Activated CD4-positive, alpha-beta T cell treated with anti-CD3 and anti-CD28 coated beads, Interleukin-2, Interleukin-4, amounts not matched to agents 100 ng/mL and 50 ng/mL, durations not matched to agents 16 hours and 8 hours (primary cell): Measurements from ENCODE around the gene HSF2.

Experiments used
- DNase-seq: peaks from one replicate; pipeline ENCODE4 v3.0.0-alpha.2; 2020; ENCODE audit warnings: low spot score

Gene HSF2, protein sequence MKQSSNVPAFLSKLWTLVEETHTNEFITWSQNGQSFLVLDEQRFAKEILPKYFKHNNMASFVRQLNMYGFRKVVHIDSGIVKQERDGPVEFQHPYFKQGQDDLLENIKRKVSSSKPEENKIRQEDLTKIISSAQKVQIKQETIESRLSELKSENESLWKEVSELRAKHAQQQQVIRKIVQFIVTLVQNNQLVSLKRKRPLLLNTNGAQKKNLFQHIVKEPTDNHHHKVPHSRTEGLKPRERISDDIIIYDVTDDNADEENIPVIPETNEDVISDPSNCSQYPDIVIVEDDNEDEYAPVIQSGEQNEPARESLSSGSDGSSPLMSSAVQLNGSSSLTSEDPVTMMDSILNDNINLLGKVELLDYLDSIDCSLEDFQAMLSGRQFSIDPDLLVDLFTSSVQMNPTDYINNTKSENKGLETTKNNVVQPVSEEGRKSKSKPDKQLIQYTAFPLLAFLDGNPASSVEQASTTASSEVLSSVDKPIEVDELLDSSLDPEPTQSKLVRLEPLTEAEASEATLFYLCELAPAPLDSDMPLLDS

DNA sequence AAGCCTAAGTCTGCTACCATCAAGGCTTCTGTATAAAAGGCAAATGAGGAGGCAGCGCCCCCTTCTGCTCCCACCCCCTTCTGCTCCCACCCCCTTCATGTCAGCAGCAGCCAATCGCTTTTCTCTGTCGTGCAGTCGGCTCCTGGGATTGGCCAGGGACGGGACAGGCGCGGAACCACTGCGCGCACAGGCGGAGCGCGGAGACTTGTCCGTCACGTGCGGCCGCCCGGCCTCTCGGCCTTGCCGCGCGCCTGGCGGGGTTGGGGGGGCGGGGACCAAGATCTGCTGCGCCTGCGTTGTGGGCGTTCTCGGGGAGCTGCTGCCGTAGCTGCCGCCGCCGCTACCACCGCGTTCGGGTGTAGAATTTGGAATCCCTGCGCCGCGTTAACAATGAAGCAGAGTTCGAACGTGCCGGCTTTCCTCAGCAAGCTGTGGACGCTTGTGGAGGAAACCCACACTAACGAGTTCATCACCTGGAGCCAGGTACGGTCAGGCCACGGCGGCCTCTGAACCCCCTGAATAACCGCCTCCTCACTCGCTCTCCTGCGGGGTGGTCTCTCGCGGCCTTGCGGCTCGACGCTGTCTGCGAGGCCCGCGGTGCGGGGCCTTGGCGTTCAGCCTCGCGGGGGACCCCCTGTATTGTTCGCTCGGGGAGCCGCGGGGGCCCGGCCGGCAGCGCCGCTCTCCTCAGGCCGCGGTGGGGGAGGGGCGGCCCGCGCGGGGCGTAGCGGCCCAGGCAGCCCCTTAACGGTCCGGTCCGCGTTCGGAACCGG lies at the start of gene HSF2:
HSF2 (plus strand) TSS at position 305 of the 773 bp plus-strand sequence; CDS start at position 391, 86 bp downstream.
- DNase-seq, result peak; percentile 97

DNA sequence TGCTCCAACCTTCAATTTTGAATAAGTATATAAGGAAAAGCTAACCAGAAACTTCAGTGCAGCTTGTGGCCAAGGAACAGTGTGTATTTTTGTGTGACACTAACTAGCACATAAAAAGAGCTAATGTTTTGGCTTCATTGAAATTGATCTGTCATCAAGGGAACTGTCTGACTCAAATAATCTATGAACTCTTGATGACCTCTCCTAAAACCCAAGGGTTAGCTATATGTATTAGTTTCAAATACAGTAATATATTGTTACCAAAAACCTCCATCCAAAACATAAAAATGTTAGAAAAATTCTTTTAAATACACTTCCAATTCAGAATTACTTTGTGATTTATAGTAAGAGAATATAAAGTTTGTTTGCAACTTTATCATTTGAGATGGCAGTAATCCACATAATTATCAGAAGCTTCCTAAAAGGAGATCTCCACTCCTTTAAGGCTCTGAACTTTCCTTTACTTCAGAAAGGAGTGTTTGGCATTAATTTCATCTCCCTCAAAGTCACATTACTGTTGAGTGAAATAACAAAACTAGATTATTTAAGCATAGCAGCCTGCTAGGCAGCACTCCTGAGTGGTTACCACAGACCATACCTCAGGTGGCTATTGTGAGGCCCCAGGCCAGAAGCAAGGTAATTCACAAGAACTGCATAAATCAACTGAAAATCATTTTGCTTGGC lies 46.3 kb upstream of the HSF2 start:
- no peak for DNase-seq

DNA sequence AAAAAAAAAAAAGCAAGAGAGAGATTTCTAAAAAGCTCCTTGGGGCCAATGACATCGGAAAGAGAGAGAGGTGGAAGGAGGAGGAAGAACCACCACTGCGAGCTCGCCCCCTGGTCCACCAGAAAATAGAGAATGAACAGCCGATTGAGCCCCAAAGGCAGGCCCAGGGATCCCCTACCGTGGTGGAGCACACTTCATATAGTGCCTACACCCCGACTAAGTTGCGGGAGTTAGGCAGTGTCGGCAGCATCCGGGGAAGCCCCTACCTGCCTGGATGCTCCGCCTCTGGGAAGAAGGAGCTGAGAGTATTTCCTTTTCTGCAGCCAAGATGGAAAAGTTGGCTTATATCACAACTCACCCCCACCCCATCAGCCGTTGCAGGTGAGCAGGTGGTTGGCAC lies 38.6 kb upstream of the HSF2 start:
- DNase-seq, result no peak

DNA sequence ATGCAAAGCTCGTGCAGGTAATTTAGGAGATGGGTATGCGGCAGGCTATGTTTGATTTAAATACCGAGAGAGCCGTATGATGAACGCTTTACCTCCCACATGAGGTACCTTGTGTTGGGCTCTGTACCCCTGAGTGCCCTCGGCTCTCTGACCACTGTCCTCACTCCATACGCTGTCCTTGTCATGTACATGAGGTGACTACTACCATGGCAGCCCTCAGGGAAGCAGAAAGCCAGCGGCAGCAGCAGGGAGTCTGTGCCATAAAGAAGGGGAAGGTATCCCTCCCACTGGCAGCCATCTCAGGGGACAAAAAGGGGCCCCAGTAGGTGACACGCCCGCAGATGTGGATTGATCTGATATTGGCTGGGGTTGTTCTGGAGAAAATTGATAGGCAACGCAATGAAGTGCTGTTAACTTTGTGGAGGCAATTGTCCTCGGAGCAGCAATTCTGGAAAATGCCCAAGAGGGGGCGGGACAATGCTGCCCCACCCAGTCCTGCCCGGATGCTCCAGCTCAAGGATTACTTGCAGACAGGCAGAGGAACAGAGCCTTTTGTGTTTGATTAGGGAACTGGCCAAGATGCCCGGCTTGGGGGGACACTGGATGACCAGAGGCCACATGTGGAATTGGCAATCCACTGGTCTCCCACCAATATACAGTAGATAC lies 38.0 kb upstream of the HSF2 start:
- no peak for DNase-seq

DNA sequence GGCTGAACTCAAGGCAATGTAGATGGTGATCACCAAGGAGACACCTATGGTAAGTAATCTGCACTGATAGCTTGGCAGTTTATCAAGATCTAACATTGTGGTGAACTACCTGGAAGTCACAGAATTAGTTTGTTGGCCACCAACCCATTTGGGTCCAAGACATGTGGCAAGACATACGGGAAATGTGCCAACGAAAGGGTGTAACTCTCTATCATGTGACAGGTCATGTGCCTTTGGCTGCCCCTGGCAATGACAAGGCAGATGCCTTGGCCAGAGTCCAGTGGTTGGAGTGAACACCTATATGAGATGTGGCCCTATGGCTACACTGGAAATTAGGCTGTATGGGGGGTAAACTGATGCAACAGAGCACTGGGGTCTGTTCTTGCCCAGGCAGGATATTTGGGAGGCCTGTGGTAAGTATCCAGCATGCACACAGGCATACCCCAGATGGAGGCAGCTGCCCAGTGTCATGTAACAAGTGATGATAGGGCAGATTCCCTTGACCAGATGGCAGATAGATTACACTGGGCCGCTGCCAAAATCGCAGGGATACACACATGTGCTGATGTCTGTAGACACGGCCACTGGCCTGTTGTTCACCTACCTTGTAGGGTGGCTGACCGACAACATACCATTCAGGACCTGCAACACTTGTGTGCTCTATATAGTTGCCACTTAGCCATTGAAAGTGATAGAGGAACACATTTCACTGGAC lies 35.5 kb upstream of the HSF2 start:
- no peak for DNase-seq

DNA sequence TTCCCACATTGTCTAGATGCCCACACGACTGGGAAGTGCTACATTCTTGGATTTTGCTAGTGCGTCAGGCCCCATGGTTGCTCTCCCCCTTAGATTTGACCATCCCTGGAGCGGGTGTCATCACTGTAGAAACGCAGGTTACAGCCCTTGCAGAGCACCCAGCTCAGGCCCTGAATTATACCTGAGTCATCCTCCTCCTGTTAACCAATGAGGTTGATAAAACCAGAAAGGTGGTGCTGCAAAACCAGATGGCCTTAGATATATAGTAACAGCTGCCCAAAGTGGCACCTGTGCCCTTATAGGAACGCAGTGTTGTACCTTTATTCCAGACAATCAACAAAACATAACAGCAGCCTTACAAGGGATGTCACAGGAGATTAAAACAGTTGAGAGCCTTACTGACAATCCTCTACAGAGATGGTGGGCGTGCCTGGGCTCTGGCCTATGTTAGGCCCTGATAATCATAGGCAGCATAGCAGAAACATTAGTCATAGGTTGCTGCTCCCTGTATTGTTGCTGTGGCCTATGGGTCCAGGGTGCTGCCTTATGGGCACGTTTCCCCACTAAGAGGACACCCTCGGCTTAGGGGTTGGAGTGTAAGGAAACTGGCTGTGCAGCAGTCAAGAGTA lies 33.6 kb upstream of the HSF2 start:
- DNase-seq, result no peak

DNA sequence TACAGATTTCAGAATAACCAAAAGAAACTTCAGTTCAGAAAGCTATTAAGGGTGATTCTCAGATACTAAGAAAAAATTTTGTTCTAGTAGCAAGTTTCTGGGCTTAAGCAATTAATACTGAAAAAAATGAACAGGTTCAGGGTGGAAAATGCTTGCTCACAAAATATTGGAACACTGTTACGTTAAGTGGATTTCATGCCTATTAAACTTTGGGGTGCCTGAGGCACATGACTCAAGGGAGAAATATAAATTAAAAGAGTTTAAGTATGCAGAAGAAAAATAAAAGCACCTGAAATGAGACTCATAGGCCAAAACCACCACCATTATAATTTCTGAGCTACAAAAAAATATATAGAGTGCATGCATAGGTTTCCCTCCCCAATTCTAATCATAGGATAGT lies 32.3 kb upstream of the HSF2 start:
- no peak for DNase-seq

DNA sequence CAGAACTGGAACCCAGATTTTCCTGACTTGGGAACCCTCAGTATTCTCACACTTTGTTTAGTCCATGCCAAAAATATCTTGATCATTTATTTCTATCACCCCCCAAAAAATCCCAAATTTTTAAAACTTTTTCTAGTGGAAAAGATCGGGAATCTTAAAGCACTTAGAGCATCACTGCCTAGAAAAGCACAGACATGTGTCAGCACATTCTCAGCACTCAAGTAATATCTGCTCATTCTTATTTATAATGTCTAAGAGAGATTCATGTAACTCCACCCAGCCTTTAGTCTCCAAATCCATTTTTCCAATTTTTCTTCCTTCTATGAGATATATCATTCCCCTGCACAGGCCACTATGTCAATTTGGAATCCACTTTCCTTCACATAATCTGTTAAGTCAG lies 29.9 kb upstream of the HSF2 start:
- no peak for DNase-seq

DNA sequence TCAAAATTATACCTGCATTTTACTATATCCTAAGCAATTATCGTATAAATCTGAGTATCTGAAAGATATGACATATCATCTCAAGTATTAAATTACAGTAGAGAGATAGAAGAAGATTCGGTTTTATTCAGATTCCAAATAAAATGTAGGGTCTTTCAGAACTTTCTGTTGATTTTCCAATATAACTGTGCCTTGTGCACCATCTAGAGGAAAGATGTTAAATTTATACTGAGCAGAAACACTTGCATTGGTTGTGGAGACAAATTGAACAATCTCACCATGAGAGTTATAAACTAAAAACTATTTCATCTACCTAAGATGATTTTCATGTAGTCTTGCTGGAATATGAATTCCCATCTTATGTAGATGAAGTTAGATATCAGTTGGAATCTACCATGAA lies 26.8 kb upstream of the HSF2 start:
- no peak for DNase-seq

DNA sequence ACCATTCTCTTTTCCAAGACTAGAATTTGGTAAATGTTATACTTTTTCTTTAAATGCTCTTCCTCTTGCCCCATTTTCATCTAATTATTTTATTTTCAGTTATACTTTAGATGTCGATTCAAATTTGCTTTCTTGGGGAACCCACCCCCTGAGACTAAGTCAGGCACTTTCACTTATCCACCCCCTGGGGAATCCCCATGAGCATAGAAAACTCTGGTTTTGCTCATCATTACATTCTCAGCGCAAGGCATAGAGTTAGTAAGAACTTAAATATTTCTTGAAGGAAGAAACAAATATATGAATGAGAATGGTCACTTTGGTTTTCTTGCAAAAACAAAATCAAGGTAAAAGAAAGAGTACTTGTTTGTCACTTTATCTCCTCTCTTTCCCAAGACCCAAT lies 25.1 kb upstream of the HSF2 start:
- no peak for DNase-seq

DNA sequence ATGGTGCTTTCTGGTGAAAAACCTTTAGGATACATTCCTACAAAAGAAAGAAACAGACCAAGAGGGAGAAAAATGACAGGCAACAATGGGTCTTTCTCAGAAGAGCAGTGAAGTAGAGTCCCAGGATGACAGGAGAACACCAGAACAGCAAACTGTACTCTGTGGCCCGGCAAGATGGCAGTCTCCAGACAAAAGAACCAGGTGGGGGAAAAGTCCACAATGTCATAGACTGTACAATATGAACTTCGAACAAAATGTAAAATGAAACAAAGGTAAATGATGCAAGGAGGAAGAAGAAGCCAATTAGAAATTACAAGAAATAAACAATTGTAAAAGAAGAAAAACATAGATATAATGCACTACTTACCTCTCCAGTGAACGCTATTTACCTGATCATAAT lies 23.2 kb upstream of the HSF2 start:
- DNase-seq, result no peak

DNA sequence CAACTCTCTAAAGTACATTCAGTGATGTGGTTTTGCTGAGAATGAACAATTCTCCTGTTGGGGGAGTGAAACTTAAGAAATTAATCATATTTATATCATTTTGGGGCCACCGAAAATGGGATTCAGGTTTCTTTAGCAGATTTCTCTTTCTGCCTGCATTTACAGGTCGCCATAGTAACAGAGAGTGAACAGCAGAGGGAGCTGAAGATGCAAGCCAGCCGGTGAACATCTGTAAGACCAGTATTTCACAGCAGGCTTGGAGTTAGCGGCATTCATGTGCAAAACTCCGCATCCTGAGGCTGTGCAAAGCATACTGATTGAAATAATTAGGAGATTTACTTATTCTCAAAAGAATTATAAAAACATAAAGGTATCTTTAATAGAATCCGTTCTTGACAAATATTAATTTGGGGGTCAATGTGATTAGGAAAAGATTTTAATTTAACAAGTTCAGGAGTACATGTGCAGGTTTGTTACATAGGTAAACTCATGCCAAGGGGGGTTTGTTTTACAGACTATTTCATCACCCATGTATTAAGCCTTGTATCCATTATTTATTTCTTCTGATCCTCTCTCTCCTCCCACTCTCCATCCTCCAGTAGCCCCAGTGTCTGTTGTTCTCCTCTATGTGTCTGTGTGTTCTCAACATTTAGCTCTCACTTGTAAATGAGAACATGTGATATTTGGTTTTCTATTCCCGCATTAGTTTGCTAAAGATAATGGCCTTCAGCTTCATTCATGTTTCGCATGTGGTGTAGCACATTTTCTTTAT lies 17.8 kb upstream of the HSF2 start:
- peak; percentile 76 for DNase-seq

DNA sequence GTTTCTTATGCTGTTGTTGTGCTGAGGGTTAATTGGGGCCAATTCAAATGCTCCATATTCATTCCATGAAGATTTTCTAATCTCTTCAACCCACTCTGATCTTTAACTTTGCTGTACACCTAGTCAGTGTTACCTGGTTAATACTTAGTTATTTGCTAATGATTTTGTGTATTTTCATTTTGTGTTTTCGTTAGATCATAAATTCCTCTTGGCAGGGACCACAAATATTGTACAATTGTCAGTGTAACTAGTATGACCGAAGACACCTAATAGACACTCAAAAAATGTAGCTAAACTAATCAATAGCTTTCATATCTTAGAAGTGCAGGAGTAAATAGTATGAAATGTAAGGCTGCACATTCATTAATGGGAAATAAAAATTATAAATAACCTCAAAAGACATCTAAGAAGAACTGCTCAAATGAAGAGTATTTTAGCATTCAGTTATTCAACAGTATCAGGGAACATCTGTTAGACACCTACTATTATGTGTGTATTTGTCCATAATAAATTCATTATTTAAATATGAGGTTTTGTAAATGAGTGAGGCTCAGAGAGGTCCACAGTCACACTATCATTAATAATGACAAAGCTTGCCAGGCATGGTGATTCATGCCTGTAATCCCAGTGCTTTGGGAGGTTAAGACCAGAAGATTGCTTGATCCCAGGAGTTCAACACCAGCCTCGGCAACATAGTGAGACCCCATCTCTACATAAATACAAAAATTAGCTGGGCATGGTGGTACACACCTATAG lies 13.4 kb upstream of the HSF2 start:
- DNase-seq, result no peak

DNA sequence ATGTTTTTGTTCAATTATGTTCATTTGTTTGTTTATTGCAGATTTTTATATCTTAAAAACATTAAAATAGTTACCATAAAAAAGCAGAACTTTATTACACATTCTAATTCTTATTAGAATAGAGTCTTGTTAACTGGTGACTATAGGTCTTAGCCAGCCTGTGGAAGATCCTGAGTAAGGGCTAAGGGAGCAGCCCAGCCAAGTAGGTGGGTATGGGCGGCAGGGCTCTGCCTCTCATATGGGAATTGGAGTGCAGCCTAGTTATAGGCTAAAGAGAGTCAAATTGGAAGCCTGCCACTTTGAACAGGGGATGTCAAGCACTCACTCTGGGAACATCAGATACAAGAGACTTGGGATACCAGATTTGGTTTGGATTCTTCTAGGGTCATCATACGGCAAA lies 10.5 kb upstream of the HSF2 start:
- no peak for DNase-seq

DNA sequence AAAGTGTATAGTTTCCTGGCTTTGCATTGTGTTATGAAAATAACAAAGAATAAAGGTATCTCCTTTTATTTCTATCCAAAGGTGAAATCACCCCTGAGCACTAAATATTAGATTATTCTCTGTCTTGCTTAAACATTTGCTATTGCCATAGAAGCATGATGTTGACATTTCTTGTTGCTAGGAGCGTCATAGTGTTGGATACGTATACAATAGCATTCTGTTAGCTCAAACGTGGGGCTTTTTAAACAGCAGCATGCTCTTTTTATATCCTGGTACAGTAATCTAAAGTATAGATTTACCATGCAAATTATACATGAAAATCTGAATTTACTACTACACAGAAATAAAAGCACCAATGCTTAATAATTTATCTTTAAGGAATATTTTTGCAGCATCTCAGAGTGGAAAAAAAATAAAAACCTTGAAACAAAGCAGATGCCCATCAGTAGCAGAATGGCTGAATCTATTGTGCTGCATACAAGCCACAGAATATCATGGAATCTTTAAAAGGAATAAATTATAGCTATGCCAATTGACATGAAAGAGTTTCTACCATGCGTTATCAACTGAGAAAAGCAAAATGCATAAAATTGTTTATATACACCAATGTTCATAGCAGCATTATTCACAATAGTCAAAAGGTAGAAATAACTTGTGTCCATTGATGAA lies 9.6 kb upstream of the HSF2 start:
- DNase-seq, result no peak

DNA sequence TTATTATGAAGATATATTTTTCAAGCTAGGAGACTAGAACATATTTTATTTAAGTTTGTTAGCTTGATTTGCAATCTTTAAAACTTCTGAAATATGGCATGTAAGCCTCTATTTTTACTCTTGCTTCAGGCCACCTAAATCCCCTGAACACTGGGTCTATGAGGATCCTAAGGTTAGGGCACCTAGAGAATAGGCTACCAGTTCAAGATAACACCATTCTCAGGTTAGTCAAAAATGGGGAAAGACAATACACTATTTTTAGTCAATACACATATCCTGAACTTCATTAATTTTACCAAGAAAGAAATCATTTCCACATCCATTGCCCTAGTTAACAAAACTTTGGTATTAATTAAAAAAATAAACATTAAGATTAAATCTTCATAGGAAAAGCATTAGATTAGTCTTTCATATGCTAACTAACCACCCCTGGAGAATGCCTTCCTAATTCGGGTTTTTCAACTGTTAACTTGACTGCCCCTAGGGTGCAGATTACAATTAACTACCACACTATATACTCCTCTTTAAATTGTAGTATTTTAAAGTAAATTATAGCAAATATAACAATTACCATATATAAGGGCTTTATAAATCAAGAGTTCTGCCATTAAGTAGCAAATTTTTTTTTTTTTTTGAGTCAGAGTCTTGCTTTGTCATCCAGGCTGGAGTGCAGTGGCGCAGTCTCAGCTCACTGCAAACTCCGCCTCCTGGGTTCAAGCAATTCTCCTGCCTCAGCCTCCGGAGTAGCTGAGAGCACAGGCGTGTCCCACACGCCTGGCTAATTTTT lies 6.7 kb upstream of the HSF2 start:
- DNase-seq, result no peak

DNA sequence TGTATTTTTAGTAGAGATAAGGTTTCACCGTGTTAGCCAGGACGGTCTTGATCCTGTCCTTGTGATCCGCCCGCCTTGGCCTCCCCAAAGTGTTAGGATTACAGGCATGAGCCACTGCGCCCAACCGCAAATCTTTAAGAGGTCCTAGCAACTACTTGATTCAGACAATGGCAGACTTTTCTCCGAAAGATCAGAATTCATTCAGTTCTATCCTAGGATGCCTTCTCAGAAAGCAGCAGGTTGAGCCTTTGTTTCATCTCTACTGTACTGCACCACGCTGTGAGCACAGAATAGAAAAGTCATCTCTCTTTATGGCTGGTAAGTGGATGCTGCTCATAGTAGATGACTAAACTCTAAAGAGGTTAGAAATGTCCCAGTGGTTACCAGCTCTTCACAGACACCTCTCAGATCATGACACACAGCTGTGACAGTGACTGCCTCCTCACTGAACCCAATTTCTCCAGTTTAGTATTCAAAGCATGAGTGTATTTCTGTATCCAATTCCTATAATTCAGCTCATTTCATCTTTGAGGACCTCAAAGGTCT lies 6.0 kb upstream of the HSF2 start:
- DNase-seq, result peak; percentile 75

DNA sequence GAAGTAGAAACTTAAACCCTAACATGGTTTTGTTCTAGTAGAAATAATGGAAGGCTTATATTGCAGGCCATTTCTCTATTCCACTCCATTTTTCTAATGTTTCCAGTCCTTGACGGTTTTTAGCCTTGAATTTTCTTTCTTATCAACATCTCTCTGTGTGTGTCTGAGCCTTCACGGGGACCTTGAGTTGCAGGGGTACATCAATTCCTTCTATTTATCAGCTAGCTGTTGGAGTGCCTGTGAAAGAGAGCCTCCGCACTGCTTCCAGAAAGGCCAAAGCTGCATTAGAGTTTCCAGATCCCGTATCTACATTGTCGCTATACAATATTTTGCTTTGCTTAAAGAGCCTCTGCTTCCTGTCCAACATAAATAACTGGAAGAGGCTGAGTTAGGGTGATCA lies 5.4 kb upstream of the HSF2 start:
- DNase-seq, result no peak
